Smooth muscle cell of the brain vasculature (primary cell): ENCODE measurements around the gene CFAP54.
"Not testable (repeated sequence)": the region's sequence is repeated elsewhere in the genome, so short reads cannot be mapped to it uniquely, and the experiment has no call there.

Experiments used
- DNase-seq: peaks from one replicate; pipeline ENCODE4 v3.0.0-alpha.2; 2012; ENCODE audit warnings: low read depth, low spot score

The CFAP54 gene

GRCh38 chr12:96617178-96617577 lies 127.8 kb downstream of the CFAP54 start:
- no peak for DNase-seq

- no peak for DNase-seq
These were observed 133.8 kb downstream of the CFAP54 start for GRCh38 chr12:96623155-96623554.

- no peak for DNase-seq
These were observed 134.4 kb downstream of the CFAP54 start for GRCh38 chr12:96623656-96624217.

GRCh38 chr12:96635844-96636243 lies 146.5 kb downstream of the CFAP54 start:
- no peak for DNase-seq

GRCh38 chr12:96636895-96637294 lies 147.5 kb downstream of the CFAP54 start:
- no peak for DNase-seq

GRCh38 chr12:96648923-96649322 lies 159.5 kb downstream of the CFAP54 start:
- no peak for DNase-seq

GRCh38 chr12:96652870-96653269 lies 163.5 kb downstream of the CFAP54 start:
- no peak for DNase-seq

- DNase-seq, result no peak
These were observed 168.7 kb downstream of the CFAP54 start for GRCh38 chr12:96658075-96658474.

GRCh38 chr12:96669786-96670185 lies 180.4 kb downstream of the CFAP54 start:
- DNase-seq, result no peak

GRCh38 chr12:96670334-96670899 lies 181.0 kb downstream of the CFAP54 start:
- no peak for DNase-seq

GRCh38 chr12:96675519-96675918 lies 186.1 kb downstream of the CFAP54 start:
- not testable (repeated sequence) for DNase-seq

- no peak for DNase-seq
These were observed 188.0 kb downstream of the CFAP54 start for GRCh38 chr12:96677363-96677762.

GRCh38 chr12:96687719-96688118 lies 198.3 kb downstream of the CFAP54 start:
- DNase-seq, result no peak

GRCh38 chr12:96698521-96698920 lies 209.1 kb downstream of the CFAP54 start:
- no peak for DNase-seq

- DNase-seq, result no peak
These were observed 209.6 kb downstream of the CFAP54 start for GRCh38 chr12:96698965-96699364.

- no peak for DNase-seq
These were observed 212.5 kb downstream of the CFAP54 start for GRCh38 chr12:96701856-96702255.

- no peak for DNase-seq
These were observed 220.9 kb downstream of the CFAP54 start for GRCh38 chr12:96710127-96710745.

GRCh38 chr12:96711364-96711763 lies 222.0 kb downstream of the CFAP54 start:
- DNase-seq, result no peak

GRCh38 chr12:96714199-96714598 lies 224.8 kb downstream of the CFAP54 start:
- no peak for DNase-seq

- peak; percentile 23 for DNase-seq
These were observed 230.4 kb downstream of the CFAP54 start for GRCh38 chr12:96719660-96720362.

- no peak for DNase-seq
These were observed 231.0 kb downstream of the CFAP54 start for GRCh38 chr12:96720363-96720705.

- not testable (repeated sequence) for DNase-seq
These were observed 240.1 kb downstream of the CFAP54 start for GRCh38 chr12:96729466-96729865.

GRCh38 chr12:96729886-96730285 lies 240.5 kb downstream of the CFAP54 start:
- DNase-seq, result no peak
